HepG2 (cell line): ENCODE data around the gene INSR. TPM values are rescaled to one million over a fixed set of nuclear protein-coding genes. Genes with fewer than 3 reads are reported as not detected.
A peak's percentile ranks its signal among the peaks of the same experiment; 100 is the strongest.

Experiments used
- ASH2L ChIP-seq: fragments of 300-600, 200-600 bp; sonication (generic); IDR thresholded peaks from 2 replicates; pipeline ENCODE4 v1.7.0; 2017; ENCODE audit warnings: low read depth, mild to moderate bottlenecking, moderate library complexity, mixed read lengths, low read length; ENCODE audit not compliant: insufficient read length
- ATM ChIP-seq: fragments of 450-650 bp; IDR thresholded peaks from 2 replicates; pipeline ENCODE4 v1.7.1; 2017; ENCODE audit warnings: mild to moderate bottlenecking, borderline replicate concordance
- BRD4 ChIP-seq: sonication (generic); formaldehyde crosslinking; IDR thresholded peaks from 2 replicates; pipeline ENCODE4 v1.4.0; 2020; ENCODE audit warnings: missing genetic modification reagents
- CCDC6 ChIP-seq: sonication (generic); formaldehyde crosslinking; IDR thresholded peaks from 2 replicates; pipeline ENCODE4 v1.8.1; 2022; ENCODE audit warnings: mild to moderate bottlenecking, missing genetic modification reagents, moderate library complexity
- ETV6 ChIP-seq: sonication (generic); formaldehyde crosslinking; conservative IDR thresholded peaks from 2 replicates; pipeline ENCODE4 v1.4.0; 2020; ENCODE audit warnings: missing genetic modification reagents
- HCFC1 ChIP-seq: fragments of 150-350 bp; IDR thresholded peaks from 2 replicates; pipeline ENCODE4 v1.6.1; 2014; ENCODE audit warnings: low read depth, low read length
- HMG20B ChIP-seq: conservative IDR thresholded peaks from 2 replicates; pipeline ENCODE4 v1.6.1; 2016; ENCODE audit warnings: missing genetic modification reagents, missing compliant biosample characterization
- IRF1 ChIP-seq: sonication (generic); formaldehyde crosslinking; IDR thresholded peaks from 2 replicates; pipeline ENCODE4 v1.4.0; 2020; ENCODE audit warnings: low read depth, mild to moderate bottlenecking, missing genetic modification reagents
- KLF16 ChIP-seq, 2 experiments: sonication (generic) in 1 of 2; formaldehyde crosslinking in 1 of 2; IDR thresholded peaks; 2 replicates each; pipeline versions ENCODE4 v1.6.1 to v1.8.0; 2016 to 2023; ENCODE audit warnings: missing genetic modification reagents in 2 of 2, missing compliant biosample characterization in 1 of 2
- KMT2A ChIP-seq: sonication (generic); formaldehyde crosslinking; IDR thresholded peaks from 2 replicates; pipeline ENCODE4 v1.4.0; 2020; ENCODE audit warnings: missing genetic modification reagents
- MEIS1 ChIP-seq: sonication (generic); formaldehyde crosslinking; IDR thresholded peaks from 2 replicates; pipeline ENCODE4 v1.9.0; 2021; ENCODE audit warnings: mild to moderate bottlenecking, missing genetic modification reagents, moderate library complexity, borderline replicate concordance
- PRMT3 ChIP-seq: sonication (generic); formaldehyde crosslinking; IDR thresholded peaks from 2 replicates; pipeline ENCODE4 v1.8.1; 2022; ENCODE audit warnings: low read depth, mild to moderate bottlenecking, moderate library complexity, missing genetic modification reagents, borderline replicate concordance
- REXO4 ChIP-seq: sonication (generic); formaldehyde crosslinking; IDR thresholded peaks from 2 replicates; pipeline ENCODE4 v1.8.0; 2022; ENCODE audit warnings: missing genetic modification reagents, mild to moderate bottlenecking, borderline replicate concordance
- SP4 ChIP-seq: sonication (generic); formaldehyde crosslinking; IDR thresholded peaks from 2 replicates; pipeline ENCODE4 v1.8.1; 2023; ENCODE audit warnings: mild to moderate bottlenecking, missing genetic modification reagents
- ZNF207 ChIP-seq: fragments of 450-650 bp; IDR thresholded peaks from 2 replicates; pipeline ENCODE4 v1.6.1; 2016; ENCODE audit warnings: antibody characterized with exemption, borderline replicate concordance
- ZNF263 ChIP-seq: sonication (generic); formaldehyde crosslinking; IDR thresholded peaks from 2 replicates; pipeline ENCODE4 v1.4.0; 2020; ENCODE audit warnings: missing genetic modification reagents
- ZNF292 ChIP-seq: sonication (generic); formaldehyde crosslinking; IDR thresholded peaks from 2 replicates; pipeline ENCODE4 v1.8.1; 2022; ENCODE audit warnings: mild to moderate bottlenecking, low read depth, missing genetic modification reagents, borderline replicate concordance
- ZNF761 ChIP-seq: sonication (generic); formaldehyde crosslinking; conservative IDR thresholded peaks from 2 replicates; pipeline ENCODE4 v1.4.0; 2020; ENCODE audit warnings: mild to moderate bottlenecking, missing genetic modification reagents
- ZNF776 ChIP-seq: sonication (generic); formaldehyde crosslinking; IDR thresholded peaks from 2 replicates; pipeline ENCODE4 v1.4.0; 2020; ENCODE audit warnings: mild to moderate bottlenecking, missing genetic modification reagents
- ZNF781 ChIP-seq: sonication (generic); formaldehyde crosslinking; IDR thresholded peaks from 2 replicates; pipeline ENCODE4 v1.5.1; 2020; ENCODE audit warnings: borderline replicate concordance, mild to moderate bottlenecking, missing genetic modification reagents; ENCODE audit errors: not compliant biosample characterization
- polyA plus RNA-seq, 8 experiments: library from polyadenylated mRNA; depleted of rRNA in 3 of 8; stranded (reverse) in 7 of 8; unstranded in 1 of 8; fragments of >200 nt; fragmentation: Illumina TruSeq in 4 of 8; extraction: Trizol in 4 of 8; gene quantifications; 2 replicates each; pipeline versions ENCODE4 v1.2.1 to v1.2.3, GENCODE V29; 2011 to 2016; ENCODE audit warnings: low read depth in 4 of 8, missing spikeins in 1 of 8, mixed read lengths in 1 of 8; ENCODE audit not compliant: insufficient read depth in 1 of 8
- total RNA-seq, 5 experiments: library from RNA; depleted of rRNA; stranded (reverse); fragments of >200 nt; fragmentation: Illumina TruSeq; extraction: Trizol; gene quantifications; 2 replicates each; pipeline ENCODE4 v1.2.3, GENCODE V29; 2016; ENCODE audit warnings: low read depth in 1 of 5
- TF ChIP-seq, protein P1 (sequence below): sonication (generic); formaldehyde crosslinking; IDR thresholded peaks from 2 replicates; pipeline ENCODE4 v1.4.0; 2020; ENCODE audit warnings: missing genetic modification reagents, borderline replicate concordance
- TF ChIP-seq, protein P2 (sequence below): sonication (generic); formaldehyde crosslinking; IDR thresholded peaks from 2 replicates; pipeline ENCODE4 v1.4.0; 2020; ENCODE audit warnings: missing genetic modification reagents

INSR gene
- total and polyA plus RNA-seq, 2 of the 13 experiments (the other 11 are each of a cell fraction or from before 2014, with no cell fraction given) = 24.2 to 29.8 TPM

DNA sequence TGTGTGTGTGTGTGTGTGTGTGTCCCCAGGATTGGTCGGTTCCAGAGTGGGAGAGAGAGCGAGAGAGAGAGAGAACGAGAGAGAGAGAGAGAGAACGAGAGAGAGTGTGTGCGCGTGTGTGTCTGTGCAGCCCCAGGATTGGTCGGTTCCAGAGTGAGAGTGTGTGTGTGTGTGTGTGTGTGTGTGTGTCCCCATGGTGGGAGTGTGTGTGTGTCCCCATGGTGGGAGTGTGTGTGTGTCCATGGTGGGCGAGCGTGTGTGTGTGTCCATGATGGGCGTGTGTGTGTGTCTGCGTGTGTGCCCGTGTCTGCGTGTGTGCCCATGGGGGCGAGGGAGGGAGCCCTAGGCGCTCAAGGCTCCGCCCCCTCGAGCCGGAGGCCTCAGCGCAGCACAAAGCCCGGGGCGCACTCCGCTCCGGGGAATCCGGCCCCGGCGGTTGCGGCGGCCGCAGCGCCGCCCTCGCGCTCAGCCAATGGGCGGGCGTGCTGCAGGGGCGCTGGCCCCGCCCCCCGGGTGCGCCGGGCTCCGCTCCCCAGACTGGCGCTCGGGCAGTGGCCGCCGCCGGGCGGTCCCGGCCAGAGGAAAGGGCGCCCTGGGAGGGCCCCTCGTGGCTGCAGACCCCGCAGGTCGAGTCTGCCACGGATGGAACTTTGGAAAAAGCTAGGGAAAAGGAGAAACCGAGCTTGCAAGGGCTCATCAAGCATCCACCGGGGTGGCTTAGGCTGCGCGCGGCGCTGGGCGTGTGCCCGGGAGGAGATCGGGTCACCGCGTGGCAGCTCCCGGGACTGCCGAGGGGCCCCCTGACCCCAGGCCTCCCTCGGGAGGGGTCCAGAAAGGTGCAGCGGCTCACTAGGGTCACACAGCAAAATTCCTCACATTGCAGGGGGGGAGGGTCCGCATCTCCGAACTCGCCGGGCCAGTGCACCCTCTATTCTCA lies 96.2 kb downstream of the INSR start (continued):
- TF ChIP-seq, protein P1, sequence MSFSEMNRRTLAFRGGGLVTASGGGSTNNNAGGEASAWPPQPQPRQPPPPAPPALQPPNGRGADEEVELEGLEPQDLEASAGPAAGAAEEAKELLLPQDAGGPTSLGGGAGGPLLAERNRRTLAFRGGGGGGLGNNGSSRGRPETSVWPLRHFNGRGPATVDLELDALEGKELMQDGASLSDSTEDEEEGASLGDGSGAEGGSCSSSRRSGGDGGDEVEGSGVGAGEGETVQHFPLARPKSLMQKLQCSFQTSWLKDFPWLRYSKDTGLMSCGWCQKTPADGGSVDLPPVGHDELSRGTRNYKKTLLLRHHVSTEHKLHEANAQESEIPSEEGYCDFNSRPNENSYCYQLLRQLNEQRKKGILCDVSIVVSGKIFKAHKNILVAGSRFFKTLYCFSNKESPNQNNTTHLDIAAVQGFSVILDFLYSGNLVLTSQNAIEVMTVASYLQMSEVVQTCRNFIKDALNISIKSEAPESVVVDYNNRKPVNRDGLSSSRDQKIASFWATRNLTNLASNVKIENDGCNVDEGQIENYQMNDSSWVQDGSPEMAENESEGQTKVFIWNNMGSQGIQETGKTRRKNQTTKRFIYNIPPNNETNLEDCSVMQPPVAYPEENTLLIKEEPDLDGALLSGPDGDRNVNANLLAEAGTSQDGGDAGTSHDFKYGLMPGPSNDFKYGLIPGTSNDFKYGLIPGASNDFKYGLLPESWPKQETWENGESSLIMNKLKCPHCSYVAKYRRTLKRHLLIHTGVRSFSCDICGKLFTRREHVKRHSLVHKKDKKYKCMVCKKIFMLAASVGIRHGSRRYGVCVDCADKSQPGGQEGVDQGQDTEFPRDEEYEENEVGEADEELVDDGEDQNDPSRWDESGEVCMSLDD (CRISPR knock-in tag) = no peak
- TF ChIP-seq HCFC1 (no peak), ZNF292 (CRISPR knock-in tag) (peak; percentile 26; the same call in 1 of the 2 replicates), ZNF761 (CRISPR knock-in tag) (no peak), ZNF263 (CRISPR knock-in tag) (peak; percentile 29; the same call in 1 of the 2 replicates), HMG20B (CRISPR knock-in tag) (peak; percentile 24; the same call in 1 of the 2 replicates), IRF1 (no peak), ATM (no peak), CCDC6 (CRISPR knock-in tag) (no peak), SP4 (CRISPR knock-in tag) (peak; percentile 88), KMT2A (CRISPR knock-in tag) (peak; percentile 50), REXO4 (CRISPR knock-in tag) (0 out of 2 replicates have a peak, but pooled peaks have one; percentile 41), ZNF207 (no peak), MEIS1 (no peak), ASH2L (peak; percentile 83), KLF16 (CRISPR knock-in tag; IDR thresholded peaks at IDR 0.05) (no peak; a peak in 1 of 4 replicates), ZNF781 (CRISPR knock-in tag) (no peak), ZNF776 (CRISPR knock-in tag) (peak; percentile 18; the same call in 1 of the 2 replicates), ETV6 (CRISPR knock-in tag) (peak; percentile 74; the same call in 1 of the 2 replicates), PRMT3 (0 out of 2 replicates have a peak, but pooled peaks have one; percentile 54), BRD4 (CRISPR knock-in tag) (peak; percentile 64; the same call in 1 of the 2 replicates)
- TF ChIP-seq, protein P2, sequence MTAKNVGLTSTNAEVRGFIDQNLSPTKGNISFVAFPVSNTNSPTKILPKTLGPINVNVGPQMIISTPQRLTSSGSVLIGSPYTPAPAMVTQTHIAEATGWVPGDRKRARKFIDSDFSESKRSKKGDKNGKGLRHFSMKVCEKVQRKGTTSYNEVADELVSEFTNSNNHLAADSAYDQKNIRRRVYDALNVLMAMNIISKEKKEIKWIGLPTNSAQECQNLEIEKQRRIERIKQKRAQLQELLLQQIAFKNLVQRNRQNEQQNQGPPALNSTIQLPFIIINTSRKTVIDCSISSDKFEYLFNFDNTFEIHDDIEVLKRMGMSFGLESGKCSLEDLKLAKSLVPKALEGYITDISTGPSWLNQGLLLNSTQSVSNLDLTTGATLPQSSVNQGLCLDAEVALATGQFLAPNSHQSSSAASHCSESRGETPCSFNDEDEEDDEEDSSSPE (CRISPR knock-in tag) = peak; percentile 38; the same call in 1 of the 2 replicates
